Measurements from ENCODE around the gene HOXA5.

HOXA5 gene

DNA sequence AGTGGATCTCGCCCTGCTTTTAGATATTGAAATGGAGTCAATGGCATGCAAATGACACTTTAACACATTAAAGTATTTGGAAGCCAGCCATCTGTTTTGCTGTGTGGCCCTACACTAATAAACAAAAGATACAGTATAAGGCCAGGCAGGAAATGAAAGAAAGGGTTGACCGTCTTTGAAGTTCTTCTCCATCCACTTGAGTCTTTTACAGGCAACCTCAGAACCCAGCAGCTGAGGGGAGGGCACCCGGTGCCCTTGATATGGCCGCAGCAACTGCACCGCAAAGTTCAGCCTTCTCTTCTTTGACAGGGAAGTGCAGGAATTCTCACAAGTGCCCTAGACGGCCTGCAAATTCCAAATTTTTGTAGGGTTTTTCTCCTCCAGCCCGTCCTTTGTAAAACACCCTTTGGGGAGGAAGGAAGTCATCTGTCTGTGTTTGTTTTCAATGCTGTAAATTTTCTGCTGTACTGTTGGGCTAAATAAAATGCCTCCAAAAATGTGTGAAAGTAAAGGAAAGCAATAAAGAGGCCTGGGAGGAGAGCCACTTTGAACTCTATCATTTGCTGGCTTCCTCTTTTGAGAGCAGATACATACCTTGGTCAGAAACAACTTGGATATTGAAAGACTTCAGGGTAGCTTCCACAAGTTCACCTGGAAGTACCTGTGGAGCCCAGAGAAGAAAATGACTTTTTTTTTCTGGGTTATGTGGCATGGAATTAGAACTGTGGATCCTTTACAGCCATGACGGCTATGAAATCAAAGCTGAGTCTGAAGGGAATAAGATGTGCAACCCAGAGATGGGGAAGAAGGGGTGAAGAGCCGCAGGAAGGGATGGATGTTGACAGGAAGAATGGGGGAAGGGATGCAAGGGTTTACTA, 51.3 kb downstream of the HOXA5 start:
- DNase-seq, result no peak

DNA sequence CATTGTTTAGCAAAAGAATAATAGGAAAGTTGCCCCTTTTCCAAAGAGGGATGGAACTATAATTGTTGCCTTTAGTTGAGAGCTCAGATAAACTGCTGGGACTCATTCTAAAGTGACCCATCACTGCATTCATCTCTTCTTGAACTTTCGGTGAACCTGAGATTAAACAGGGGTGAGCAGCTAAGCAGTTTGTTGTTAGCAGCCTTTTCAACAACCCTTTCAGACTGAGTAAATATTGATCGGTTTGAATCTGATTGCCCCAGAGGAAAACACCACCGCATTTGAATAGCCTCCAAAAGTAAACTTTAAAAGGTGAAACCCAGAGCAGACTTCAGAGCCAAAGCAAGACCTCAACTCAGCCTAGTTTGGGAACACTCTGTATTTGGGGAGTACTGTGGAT, 52.4 kb downstream of the HOXA5 start:
- DNase-seq, result no peak
